HG02623 (cell line): ENCODE results near the gene TRPC6.
A peak's percentile ranks its signal among the peaks of the same experiment; 100 is the strongest.

Source experiments
- ATAC-seq: cut with Tn5 transposase; IDR thresholded peaks from one replicate; pipeline ENCODE4 v1.9.1; 2021; ENCODE audit warnings: moderate library complexity; ENCODE audit not compliant: unreplicated experiment

TRPC6 gene

GRCh38 chr11:101583251-101584128 lies at the start of gene TRPC6:
TSS of gene TRPC6 (minus strand) at chr11:101584007. CDS start at chr11:101583503, 504 bp downstream.
- ATAC-seq = no peak

- no peak for ATAC-seq
These were observed 36.2 kb upstream of the TRPC6 start for GRCh38 chr11:101620026-101620425.

DNA sequence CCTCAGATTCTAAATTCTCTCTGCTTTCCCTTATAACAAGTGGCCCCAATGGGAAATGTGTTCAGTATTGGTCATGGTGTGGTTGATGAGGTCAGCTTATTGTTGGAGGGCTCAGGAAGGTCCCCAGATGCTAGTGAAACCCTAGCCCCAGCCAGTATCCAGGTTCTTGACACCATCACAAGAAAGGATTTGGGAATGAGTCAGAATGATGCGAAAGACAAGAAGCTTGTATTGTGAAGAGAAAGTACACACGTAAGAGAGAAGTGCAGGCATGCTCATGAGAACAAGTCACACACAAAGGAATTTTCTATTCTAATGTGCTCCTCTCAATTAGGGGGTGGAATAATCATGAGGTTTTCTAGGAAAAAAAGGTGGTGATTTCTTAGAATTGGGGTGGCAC lies 34.9 kb upstream of the TRPC6 start:
- ATAC-seq = no peak

- no peak for ATAC-seq
These were observed 34.0 kb upstream of the TRPC6 start for GRCh38 chr11:101617735-101618332.

- no peak for ATAC-seq
These were observed 28.7 kb upstream of the TRPC6 start for GRCh38 chr11:101612481-101612880.

DNA sequence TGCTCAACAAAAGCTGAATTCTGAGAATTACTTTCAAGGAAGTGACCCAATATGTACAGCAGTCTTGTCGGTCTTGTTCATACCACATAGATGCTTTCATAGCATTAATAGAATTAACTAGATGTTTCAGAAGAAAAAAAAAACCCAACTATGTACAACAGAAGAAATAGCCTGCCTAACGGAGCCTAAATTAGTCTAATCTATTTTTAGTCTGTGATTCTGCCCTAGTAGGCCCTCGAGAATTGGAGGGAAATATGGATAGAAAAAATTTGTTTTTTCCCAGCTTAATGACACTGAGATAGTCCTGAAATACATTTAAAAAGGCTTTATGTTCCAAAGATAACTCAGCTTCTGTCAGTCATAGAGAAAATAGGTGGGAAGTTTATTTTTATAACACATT lies 17.1 kb upstream of the TRPC6 start:
- no peak for ATAC-seq

DNA sequence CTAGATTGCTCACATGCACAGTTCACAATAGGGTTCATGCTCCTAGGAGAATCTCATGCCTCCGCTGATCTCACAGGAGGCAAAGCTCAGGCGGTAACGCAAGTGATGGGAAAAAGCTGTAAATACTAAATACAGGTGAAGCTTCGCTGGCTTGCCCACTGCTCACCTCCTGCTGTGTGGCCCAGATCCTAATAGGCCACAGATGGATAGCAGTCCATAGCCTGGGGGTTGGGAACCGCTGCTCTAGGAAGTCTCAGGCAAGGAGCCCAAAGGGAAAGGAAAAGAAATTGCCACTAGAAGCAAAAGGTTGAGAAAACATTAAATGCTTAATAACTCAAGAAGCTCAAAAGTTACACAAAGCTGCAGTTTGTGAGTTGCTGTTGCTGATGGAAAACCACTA lies 3.2 kb upstream of the TRPC6 start:
- ATAC-seq = no peak

- ATAC-seq = no peak
These were observed 848 bp upstream of the TRPC6 start for GRCh38 chr11:101584655-101585054.

- no peak for ATAC-seq
These were observed 315 bp upstream of the TRPC6 start for GRCh38 chr11:101584129-101584515.

DNA sequence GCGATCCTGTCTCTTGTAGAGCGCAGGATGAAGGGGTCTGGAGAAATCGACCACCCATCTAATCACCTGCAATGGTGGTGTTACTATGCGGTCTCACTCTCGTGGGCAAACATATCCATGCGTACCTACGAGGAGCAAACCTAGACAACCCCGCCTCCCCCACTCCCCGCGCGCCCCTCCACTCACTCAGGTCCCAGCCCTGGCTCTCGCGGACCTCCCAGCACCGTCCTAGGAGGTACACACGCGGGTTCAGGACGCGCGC lies 887 bp downstream of the TRPC6 start:
- no peak for ATAC-seq

GRCh38 chr11:101582236-101582988 lies 1.4 kb downstream of the TRPC6 start:
- no peak for ATAC-seq

DNA sequence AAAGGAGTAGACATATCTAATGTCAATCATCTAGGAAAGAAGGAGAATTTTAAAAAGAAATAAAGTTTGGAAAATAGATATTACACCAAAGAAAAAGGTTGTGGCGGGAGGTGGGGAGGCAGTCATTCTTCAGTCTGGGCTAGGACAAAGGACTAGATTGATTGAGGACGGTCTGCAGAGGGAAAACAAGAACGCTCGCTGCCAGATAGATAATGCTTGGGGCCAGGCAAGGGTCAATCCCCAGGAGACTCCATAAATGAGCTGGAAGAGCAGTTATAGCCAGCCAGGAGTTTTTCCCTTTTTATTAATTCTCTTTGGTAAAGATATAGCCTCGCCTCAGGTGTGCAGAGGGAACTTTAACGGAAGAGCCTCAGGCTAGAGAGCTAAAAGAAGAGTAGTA lies 6.3 kb downstream of the TRPC6 start:
- ATAC-seq = no peak

- ATAC-seq = no peak
These were observed 7.4 kb downstream of the TRPC6 start for GRCh38 chr11:101576456-101576855.

DNA sequence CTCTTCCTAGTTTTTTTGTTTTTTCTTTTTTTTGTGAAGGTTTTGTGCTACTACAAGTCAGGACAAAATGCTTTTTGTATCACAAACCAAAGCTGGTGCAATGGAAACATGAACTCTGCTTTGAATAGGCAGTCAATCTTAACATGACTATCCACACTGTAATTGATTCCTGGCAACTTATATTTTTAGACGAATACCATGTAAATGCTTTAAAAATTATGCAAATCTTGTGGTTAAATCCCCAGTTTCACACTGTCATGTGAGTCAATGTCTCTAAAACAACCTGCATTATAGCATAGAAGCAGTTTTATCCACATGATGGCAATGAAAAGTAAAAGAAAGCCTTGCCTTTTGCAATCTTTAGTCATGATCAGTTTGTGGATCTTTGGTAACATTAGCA lies 8.9 kb downstream of the TRPC6 start:
- no peak for ATAC-seq

- ATAC-seq = no peak
These were observed 16.7 kb downstream of the TRPC6 start for GRCh38 chr11:101567071-101567470.

GRCh38 chr11:101566626-101567025 lies 17.2 kb downstream of the TRPC6 start:
- ATAC-seq = no peak

DNA sequence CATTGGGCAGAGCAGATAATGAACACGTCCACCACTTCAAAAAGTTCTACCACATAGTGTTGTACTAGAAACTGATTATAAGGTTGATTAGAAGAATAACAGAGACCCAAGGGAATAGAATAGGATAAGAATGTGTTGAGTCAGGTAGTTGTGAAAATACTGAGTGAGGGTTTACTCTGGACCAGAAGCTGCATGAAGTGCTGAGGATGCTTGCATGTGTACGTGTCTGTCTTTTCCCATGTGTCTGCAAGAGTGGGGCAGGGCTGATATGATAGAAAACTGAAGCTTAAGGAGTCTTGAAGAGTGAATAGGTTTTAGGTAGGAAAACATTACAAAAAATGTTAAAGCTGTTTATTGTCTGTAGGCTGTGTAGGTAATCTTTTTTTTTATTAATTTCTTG lies 20.6 kb downstream of the TRPC6 start:
- ATAC-seq = no peak

DNA sequence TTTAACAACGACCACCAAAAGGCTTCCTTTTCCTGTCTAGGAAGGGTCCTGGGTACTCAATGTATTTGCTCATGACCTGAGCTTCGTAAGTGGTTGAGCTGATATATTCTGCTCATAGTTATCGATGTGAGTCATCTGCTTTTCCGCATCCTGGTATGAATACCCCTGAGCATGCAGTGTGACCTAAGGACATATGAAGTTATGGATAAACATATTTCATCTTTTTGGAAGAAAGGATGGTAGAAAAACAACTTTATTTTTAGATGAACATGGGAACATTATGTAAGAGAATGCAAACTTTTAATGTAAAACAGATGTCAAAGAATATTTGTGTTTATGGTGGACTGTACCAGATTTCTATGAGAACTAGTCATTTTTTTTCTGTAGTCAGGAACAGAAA lies 28.4 kb downstream of the TRPC6 start:
- no peak for ATAC-seq

- ATAC-seq = peak; percentile 99
These were observed 29.9 kb downstream of the TRPC6 start for GRCh38 chr11:101553891-101554292.

- no peak for ATAC-seq
These were observed 30.9 kb downstream of the TRPC6 start for GRCh38 chr11:101552888-101553287.

DNA sequence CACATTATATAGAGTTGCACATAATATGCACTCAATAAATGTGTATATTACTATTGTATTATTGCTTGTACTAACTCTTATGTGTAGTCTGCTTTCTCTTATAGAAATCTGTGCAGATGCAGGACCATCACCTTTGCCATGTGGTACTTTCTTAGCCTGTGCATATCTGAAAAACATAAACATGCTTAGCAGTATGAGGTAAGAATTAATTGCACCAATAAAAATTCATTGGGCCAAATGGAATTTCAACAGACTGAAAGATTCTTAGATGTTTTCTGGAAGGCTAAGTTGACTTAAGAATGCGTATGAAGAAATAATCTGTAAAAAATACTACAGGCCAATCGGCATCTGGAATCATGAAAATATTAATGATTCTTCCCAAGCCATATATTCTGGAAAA lies 55.3 kb downstream of the TRPC6 start:
- no peak for ATAC-seq

DNA sequence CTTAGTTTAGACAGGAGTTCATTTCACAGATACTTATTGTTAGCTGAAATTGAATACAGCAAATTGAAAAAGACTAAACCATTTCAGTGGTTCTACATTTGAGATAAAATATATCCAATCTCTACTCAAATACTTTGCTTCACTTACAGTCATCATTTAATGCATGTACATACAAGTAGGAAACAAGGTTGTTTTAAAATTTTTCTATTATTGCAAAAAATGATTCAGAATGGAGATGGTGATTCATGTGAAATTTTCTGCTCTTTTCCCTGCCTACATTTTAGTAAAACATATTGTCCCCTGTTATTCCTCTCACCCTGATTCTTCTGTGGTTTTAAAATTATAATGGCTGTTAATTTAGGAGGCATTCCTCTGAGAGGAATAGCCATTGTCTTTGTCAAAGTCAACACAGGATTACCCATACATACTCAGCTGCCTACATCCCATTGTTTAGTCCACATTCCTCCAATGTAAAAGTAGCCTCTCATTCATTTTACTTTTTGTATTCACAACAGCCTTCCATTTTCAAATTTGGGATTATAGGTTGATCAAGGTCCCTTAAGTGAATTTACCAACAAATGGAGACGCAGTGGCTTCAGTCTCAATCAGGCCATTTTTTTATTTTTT lies 60.1 kb downstream of the TRPC6 start:
- ATAC-seq = no peak
